Type B pancreatic cell (in vitro differentiated cells): Measurements from ENCODE around the gene GSTA2. TPM values are rescaled to one million over a fixed set of nuclear protein-coding genes. Genes with fewer than 3 reads are reported as not detected.
A peak's percentile ranks its signal among the peaks of the same experiment; 100 is the strongest.
"Not testable (repeated sequence)": the region's sequence is repeated elsewhere in the genome, so short reads cannot be mapped to it uniquely, and the experiment has no call there.

Experiments
- DNase-seq: peaks from one replicate; pipeline ENCODE4 v3.0.0; 2021; ENCODE audit warnings: mixed read lengths; ENCODE audit not compliant: unreplicated experiment; ENCODE audit errors: extremely low spot score
- H3K27ac Mint-ChIP-seq: 2 replicates; pipeline ENCODE4 v1.8.0; 2021; ENCODE audit warnings: mild to moderate bottlenecking, mixed read lengths
- H3K27me3 Mint-ChIP-seq: 2 replicates; pipeline ENCODE4 v1.8.0; 2021; ENCODE audit warnings: mixed read lengths
- H3K36me3 Mint-ChIP-seq: 2 replicates; pipeline ENCODE4 v1.8.0; 2021; ENCODE audit warnings: mixed read lengths
- H3K4me1 Mint-ChIP-seq: one replicate; pipeline ENCODE4 v1.8.0; 2021; ENCODE audit warnings: mixed read lengths; ENCODE audit not compliant: unreplicated experiment
- H3K4me3 Mint-ChIP-seq: 2 replicates; pipeline ENCODE4 v1.8.0; 2021; ENCODE audit warnings: mild to moderate bottlenecking, mixed read lengths
- H3K9me3 Mint-ChIP-seq: 2 replicates; pipeline ENCODE4 v1.8.0; 2021; ENCODE audit warnings: mixed read lengths
- CTCF ChIP-seq: fragments of 200-600 bp; sonication (generic); conservative IDR thresholded peaks from 2 replicates; pipeline ENCODE4 v1.5.0; 2021; ENCODE audit warnings: antibody characterized with exemption, mild to moderate bottlenecking
- total RNA-seq: library from RNA; stranded (reverse); gene quantifications from 2 replicates; pipeline ENCODE4 v1.2.1, GENCODE V29; 2021; ENCODE audit warnings: low replicate concordance

Gene GSTA2
- total RNA-seq, 1 donor from 2014 or later: 20.7 TPM

GRCh38 chr6:52724042-52724405 is 39.3 kb downstream of the GSTA2 start:
- no peaks in the 10 kb centered on the region for H3K9me3 Mint-ChIP-seq
- H3K27ac Mint-ChIP-seq: peak overlapping the region; percentile 84
- no peak for TF ChIP-seq CTCF
- H3K4me3 Mint-ChIP-seq: no peak overlapping the region
- no peaks in the 10 kb centered on the region for H3K27me3 Mint-ChIP-seq
- no peak for DNase-seq
- H3K4me1 Mint-ChIP-seq: peaks cover 5% of the 10 kb centered on the region
- H3K36me3 Mint-ChIP-seq: no peaks in the 10 kb centered on the region

DNA sequence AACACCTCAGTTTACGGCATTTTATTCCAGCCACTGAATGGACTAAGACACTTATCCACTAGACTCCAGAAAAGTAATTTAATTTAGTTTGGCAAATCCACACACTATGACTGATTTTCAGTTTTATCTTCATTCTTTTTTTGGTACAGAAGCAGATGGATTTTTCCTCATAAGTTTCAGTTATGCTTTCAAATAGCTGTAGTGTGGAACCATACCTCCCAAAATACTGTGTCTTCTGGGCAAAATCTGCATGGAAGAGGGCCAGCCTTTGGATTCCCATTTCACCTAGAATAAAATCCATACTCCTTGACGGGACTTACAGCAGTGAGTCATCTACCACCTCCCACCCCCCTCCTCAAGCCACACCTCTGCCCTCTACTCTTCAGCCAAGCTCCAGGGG is 43.0 kb downstream of the GSTA2 start:
- DNase-seq: no peak
- no peaks in the 10 kb centered on the region for H3K27me3 Mint-ChIP-seq
- no peak for TF ChIP-seq CTCF

DNA sequence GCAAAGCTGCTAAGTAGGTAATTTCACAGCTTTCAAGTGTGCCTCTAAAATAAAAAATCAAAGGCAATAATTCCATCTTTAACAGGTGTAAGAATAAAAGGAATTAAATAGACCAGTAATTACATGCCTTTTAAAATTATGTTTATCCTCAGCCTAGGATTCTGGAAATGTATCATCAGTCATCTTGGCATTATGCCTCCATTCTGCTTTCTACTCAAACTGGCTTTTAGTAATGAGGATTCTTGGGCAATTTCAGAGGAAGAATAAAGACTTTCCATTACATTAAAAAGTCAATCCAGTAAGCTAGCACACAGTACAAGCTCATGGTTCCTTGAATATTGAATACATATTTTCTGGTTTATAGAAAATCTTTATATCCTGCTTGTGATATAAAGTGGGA is 44.7 kb downstream of the GSTA2 start:
- no peaks in the 10 kb centered on the region for H3K27me3 Mint-ChIP-seq
- no peak for DNase-seq
- no peaks in the 10 kb centered on the region for H3K4me1 Mint-ChIP-seq
- no peak overlapping the region for H3K27ac Mint-ChIP-seq
- H3K9me3 Mint-ChIP-seq: peaks cover 4% of the 10 kb centered on the region
- no peak for TF ChIP-seq CTCF
- H3K36me3 Mint-ChIP-seq: no peaks in the 10 kb centered on the region
- no peak overlapping the region for H3K4me3 Mint-ChIP-seq

More for the DNA sequence above, 43.0 kb downstream of the GSTA2 start:
- H3K4me3 Mint-ChIP-seq: no peak overlapping the region
- H3K9me3 Mint-ChIP-seq: no peaks in the 10 kb centered on the region
- H3K4me1 Mint-ChIP-seq: no peaks in the 10 kb centered on the region
- no peaks in the 10 kb centered on the region for H3K36me3 Mint-ChIP-seq
- H3K27ac Mint-ChIP-seq: no peak overlapping the region

GRCh38 chr6:52714761-52715160 is 48.5 kb downstream of the GSTA2 start:
- H3K36me3 Mint-ChIP-seq, H3K4me1 Mint-ChIP-seq, H3K4me3 Mint-ChIP-seq, DNase-seq, H3K9me3 Mint-ChIP-seq, H3K27me3 Mint-ChIP-seq: not testable (repeated sequence)
- peak overlapping the region; percentile 72 for H3K27ac Mint-ChIP-seq

- DNase-seq: no peak
- H3K27me3 Mint-ChIP-seq: no peaks in the 10 kb centered on the region
- H3K4me1 Mint-ChIP-seq: no peaks in the 10 kb centered on the region
- H3K9me3 Mint-ChIP-seq: peaks cover 4% of the 10 kb centered on the region
- no peak overlapping the region for H3K27ac Mint-ChIP-seq
- no peak for TF ChIP-seq CTCF
- no peak overlapping the region for H3K4me3 Mint-ChIP-seq
- H3K36me3 Mint-ChIP-seq: no peaks in the 10 kb centered on the region
These were observed 51.1 kb downstream of the GSTA2 start for GRCh38 chr6:52712136-52712535.

DNA sequence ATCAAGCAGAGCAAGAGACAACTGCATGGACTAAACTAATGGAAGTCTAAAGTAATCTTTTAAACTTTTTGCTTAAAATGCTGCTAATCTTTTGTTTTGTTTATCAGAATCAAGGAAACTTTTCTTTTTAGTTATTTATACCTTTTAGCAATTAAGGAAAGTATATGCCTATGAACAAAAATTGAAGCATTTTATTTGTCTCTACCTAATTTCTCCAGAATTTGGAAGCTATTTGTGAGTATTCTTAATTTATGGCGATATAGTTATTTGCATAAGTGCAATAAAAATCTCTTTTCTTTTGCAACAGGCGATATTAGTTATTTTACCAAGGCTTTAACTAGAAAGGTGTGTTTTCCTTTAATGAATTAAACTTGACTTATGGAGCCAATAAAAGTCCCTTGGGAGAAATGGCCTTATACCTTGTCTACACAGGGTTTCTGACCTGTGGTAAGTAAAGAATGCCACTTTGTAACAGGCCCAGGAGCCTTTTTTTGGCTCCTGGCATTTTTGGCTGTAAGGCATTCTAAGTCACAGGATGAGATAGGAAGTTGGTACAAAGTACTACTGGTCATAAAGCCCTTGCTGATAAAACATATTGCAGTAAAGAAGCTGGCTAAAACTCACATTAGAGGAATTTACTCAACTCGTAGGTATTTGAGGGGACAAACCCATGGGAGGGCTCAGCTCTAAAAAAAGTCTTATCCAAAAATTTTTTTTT is 55.2 kb downstream of the GSTA2 start:
- no peak for TF ChIP-seq CTCF
- Mint-ChIP-seq H3K27ac (no peak overlapping the region), H3K9me3 (no peaks in the 10 kb centered on the region), H3K4me3 (no peak overlapping the region), H3K4me1 (no peaks in the 10 kb centered on the region), H3K27me3 (peaks cover 2% of the 10 kb centered on the region), H3K36me3 (no peaks in the 10 kb centered on the region)
- DNase-seq: no peak
